HepG2 (cell line): ENCODE measurements around the gene ZCCHC3. TPM values are rescaled to one million over a fixed set of nuclear protein-coding genes. Genes with fewer than 3 reads are reported as not detected.
A peak's percentile ranks its signal among the peaks of the same experiment; 100 is the strongest.

Experiments
- ATAC-seq: fragments of 200-7000 bp; cut with Tn5 transposase; 3 replicates; pipeline ENCODE4 v1.9.1; 2020; ENCODE audit warnings: mild to moderate bottlenecking, moderate library complexity
- BruUV-seq: library from RNA; stranded (reverse); fragments of 400-500 nt; replicated peaks from 2 replicates; lab custom pipeline; 2021; lab: Mats Ljungman, UMichigan
- CTCF ChIA-PET: fragments of 300-600 bp; formaldehyde crosslinking; extraction: SDS; loops from one replicate; lab custom pipeline; 2021; ENCODE audit warnings: low total read pairs, inconsistent platforms, low intra/inter-chr PET ratio; lab: Yijun Ruan, JAX
- POLR2A ChIA-PET: fragments of 350-600 bp; sonication (Branson Sonifier 250); formaldehyde crosslinking; loops from one replicate; lab custom pipeline; 2020; ENCODE audit warnings: antibody characterized with exemption, inconsistent platforms; lab: Yijun Ruan, JAX
- DNase-seq: peaks from one replicate; pipeline ENCODE4 v3.0.0-alpha.2; 2015; ENCODE audit warnings: low spot score
- FAIRE-seq: peaks from 3 replicates; lab custom pipeline; 2011; peaks lifted over from hg19 to GRCh38; lab: Jason Lieb, UNC
- H2AFZ ChIP-seq: one replicate; pipeline ENCODE4 v1.6.1; 2011; ENCODE audit warnings: low read length, inconsistent platforms
- H3K27ac ChIP-seq: fragments of 300-600 bp; 3 replicates; pipeline ENCODE4 v1.8.0; 2011; ENCODE audit warnings: mixed run types, mild to moderate bottlenecking, mixed read lengths, low read length, inconsistent platforms; ENCODE audit not compliant: insufficient read depth; ENCODE audit errors: extremely low read length
- H3K27me3 ChIP-seq, 2 experiments: fragments of 200-600 bp in 1 of 2; 2 replicates in 1 of 2; 3 replicates in 1 of 2; pipeline versions ENCODE4 v1.6.0 to v1.8.0; 2011; ENCODE audit warnings: low read length in 2 of 2, mild to moderate bottlenecking in 2 of 2, moderate library complexity in 2 of 2, inconsistent platforms in 1 of 2; ENCODE audit not compliant: insufficient read depth in 2 of 2, control insufficient read depth in 1 of 2
- H3K36me3 ChIP-seq, 2 experiments: fragments of 200-600 bp in 1 of 2; replicated peaks in 1 of 2; 2 replicates in 1 of 2; 3 replicates in 1 of 2; pipeline versions ENCODE4 v1.5.1 to v1.8.0; 2011; ENCODE audit warnings: low read length in 2 of 2, inconsistent platforms in 1 of 2; ENCODE audit not compliant: insufficient read depth in 2 of 2, control insufficient read depth in 1 of 2
- H3K4me1 ChIP-seq: 2 replicates; pipeline ENCODE4 v1.5.1; 2012; ENCODE audit warnings: low read length, inconsistent platforms; ENCODE audit not compliant: insufficient read depth
- H3K4me2 ChIP-seq: 2 replicates; pipeline ENCODE4 v1.6.0; 2011; ENCODE audit warnings: low read depth, low read length, inconsistent platforms
- H3K4me3 ChIP-seq, 3 experiments: fragments of 200-600 bp in 1 of 3; sonication (generic), shearing (Covaris generic) in 1 of 3; replicated peaks in 1 of 3; 2 replicates each; pipeline ENCODE4 v1.5.1; 2011 to 2016; ENCODE audit warnings: low read length in 3 of 3, inconsistent platforms in 2 of 3, low read depth in 2 of 3, mild to moderate bottlenecking in 2 of 3, control low read depth in 1 of 3, mixed read lengths in 1 of 3; ENCODE audit not compliant: insufficient read depth in 1 of 3
- H3K79me2 ChIP-seq: one replicate; pipeline ENCODE4 v1.6.1; 2011; ENCODE audit warnings: low read length, inconsistent platforms; ENCODE audit not compliant: insufficient read depth
- H3K9ac ChIP-seq: 2 replicates; pipeline ENCODE4 v1.6.0; 2011; ENCODE audit warnings: mild to moderate bottlenecking, low read depth, low read length, inconsistent platforms; ENCODE audit not compliant: insufficient read depth
- H3K9me3 ChIP-seq: 2 replicates; pipeline ENCODE4 v1.5.1; 2012; ENCODE audit warnings: mild to moderate bottlenecking, low read length
- H4K20me1 ChIP-seq: 2 replicates; pipeline ENCODE4 v1.6.0; 2011; ENCODE audit warnings: inconsistent platforms, mild to moderate bottlenecking, low read length, moderate library complexity; ENCODE audit not compliant: insufficient read depth
- ISX ChIP-seq: sonication (generic); formaldehyde crosslinking; conservative IDR thresholded peaks from 2 replicates; pipeline ENCODE4 v1.5.0; 2020; ENCODE audit warnings: missing genetic modification reagents
- KDM1A ChIP-seq: IDR thresholded peaks from 2 replicates; pipeline ENCODE4 v1.6.1; 2016; ENCODE audit warnings: missing compliant biosample characterization
- MBD4 ChIP-seq: IDR thresholded peaks from 2 replicates; pipeline ENCODE4 v1.6.1; 2012; ENCODE audit warnings: low read length, inconsistent platforms, borderline replicate concordance
- NCOR1 ChIP-seq: fragments of 200-600 bp; sonication (generic); IDR thresholded peaks from 2 replicates; pipeline ENCODE4 v1.7.0; 2017; ENCODE audit warnings: antibody characterized with exemption, low read length, borderline replicate concordance
- PRDM4 ChIP-seq: sonication (generic); formaldehyde crosslinking; IDR thresholded peaks from 2 replicates; pipeline ENCODE4 v1.9.0; 2021; ENCODE audit warnings: missing genetic modification reagents, borderline replicate concordance
- TEAD3 ChIP-seq: optimal IDR thresholded peaks from 2 replicates; pipeline ENCODE3; 2016; ENCODE audit warnings: borderline replicate concordance
- ZBTB39 ChIP-seq: sonication (generic); formaldehyde crosslinking; IDR thresholded peaks from 2 replicates; pipeline ENCODE4 v1.5.0; 2020; ENCODE audit warnings: missing genetic modification reagents
- ZFY ChIP-seq: sonication (generic); formaldehyde crosslinking; IDR thresholded peaks from 2 replicates; pipeline ENCODE4 v1.4.0; 2020; ENCODE audit warnings: missing genetic modification reagents
- ZNF138 ChIP-seq: sonication (generic); formaldehyde crosslinking; IDR thresholded peaks from 2 replicates; pipeline ENCODE4 v1.5.0; 2020; ENCODE audit warnings: mild to moderate bottlenecking, low read depth, missing genetic modification reagents
- ZNF143 ChIP-seq: sonication (generic); formaldehyde crosslinking; IDR thresholded peaks from 2 replicates; pipeline ENCODE4 v1.4.0; 2020; ENCODE audit warnings: missing genetic modification reagents
- ZNF354B ChIP-seq: sonication (generic); formaldehyde crosslinking; IDR thresholded peaks from 2 replicates; pipeline ENCODE4 v1.8.0; 2022; ENCODE audit warnings: mild to moderate bottlenecking, missing genetic modification reagents
- ZNF83 ChIP-seq: sonication (generic); formaldehyde crosslinking; IDR thresholded peaks from 2 replicates; pipeline ENCODE4 v1.4.0; 2020; ENCODE audit warnings: missing genetic modification reagents, mild to moderate bottlenecking, borderline replicate concordance
- WGBS: methylation state at CpG from one replicate; pipeline ENCODE4 v1.1.6; 2017; ENCODE audit warnings: low lambda C conversion rate; 5-methylcytosine and 5-hydroxymethylcytosine counted together
- in situ Hi-C: cut with HindIII; loops from 2 replicates; pipeline ENCODE4 v1.10.0; 2017; ENCODE audit warnings: low pct_unique_long_range_greater_than_20kb; ENCODE audit not compliant: extremely low pct_ligation_motif_present
- intact Hi-C: fragments of 100-400 bp; cut with micrococcal nuclease; formaldehyde crosslinking; loops from one replicate; pipeline ENCODE4 v1.10.0; 2022; ENCODE audit not compliant: unreplicated experiment
- polyA plus RNA-seq, 8 experiments: library from polyadenylated mRNA; depleted of rRNA in 3 of 8; stranded (reverse) in 7 of 8; unstranded in 1 of 8; fragments of >200 nt; fragmentation: Illumina TruSeq in 4 of 8; extraction: Trizol in 4 of 8; gene quantifications; 2 replicates each; pipeline versions ENCODE4 v1.2.1 to v1.2.3, GENCODE V29; 2011 to 2016; ENCODE audit warnings: low read depth in 4 of 8, missing spikeins in 1 of 8, mixed read lengths in 1 of 8; ENCODE audit not compliant: insufficient read depth in 1 of 8
- total RNA-seq, 5 experiments: library from RNA; depleted of rRNA; stranded (reverse); fragments of >200 nt; fragmentation: Illumina TruSeq; extraction: Trizol; gene quantifications; 2 replicates each; pipeline ENCODE4 v1.2.3, GENCODE V29; 2016; ENCODE audit warnings: low read depth in 1 of 5
- TF ChIP-seq, protein P1 (sequence below): sonication (generic); formaldehyde crosslinking; IDR thresholded peaks from 2 replicates; pipeline ENCODE4 v1.4.0; 2020; ENCODE audit warnings: mild to moderate bottlenecking, missing genetic modification reagents, borderline replicate concordance
- TF ChIP-seq, protein P2 (sequence below): IDR thresholded peaks from 2 replicates; pipeline ENCODE4 v1.6.1; 2018; ENCODE audit warnings: missing genetic modification reagents

Gene ZCCHC3
- total and polyA plus RNA-seq, 2 of the 13 experiments (the other 11 are each of a cell fraction or from before 2014, with no cell fraction given): 46.6 to 63.0 TPM

GRCh38 chr20:326645-327185 is 29.3 kb downstream of the ZCCHC3 start:
- in situ Hi-C loops: no loop called here
- H3K4me1 ChIP-seq: peaks cover 46% of the 10 kb centered on the region
- TSS peak; percentile 36 for BruUV-seq
- H3K27me3 ChIP-seq: no peaks in the 10 kb centered on the region; a peak in 1 of 5 replicates
- peak overlapping the region; percentile 94 for H3K27ac ChIP-seq
- CTCF ChIA-PET: no interaction called here
- POLR2A ChIA-PET: interaction anchor here (1.1 to 5.6 kb wide), 5 partner anchors 11 to 54 kb away, joined by 3 to 107 read pairs (median 37); partner anchors contain the start of genes NRSN2, TRIB3 and ZCCHC3
- peaks cover 29% of the 10 kb centered on the region for H3K79me2 ChIP-seq
- peaks cover 37% of the 10 kb centered on the region for H4K20me1 ChIP-seq
- FAIRE-seq: no peak
- H3K36me3 ChIP-seq: peaks cover 4 to 9% of the 10 kb centered on the region in 2 experiments; a peak in 2 of 5 replicates
- H2AFZ ChIP-seq: no peak overlapping the region
- no peaks in the 10 kb centered on the region for H3K9me3 ChIP-seq
- intact Hi-C loops: loop anchor here (1.0 kb wide), 1 partner anchor 29 kb away; the partner anchor contains the start of gene ZCCHC3
- H3K4me3 ChIP-seq: peak overlapping the region; percentile 62 to 96 (median 93)
- under 1% methylated on average over 24 of the region's 38 CpGs for WGBS
- H3K9ac ChIP-seq: peak overlapping the region; percentile 94
- peak; percentile 25 for ATAC-seq
- no peak for DNase-seq
- H3K4me2 ChIP-seq: peak overlapping the region; percentile 92
- TF ChIP-seq KDM1A (CRISPR knock-in tag) (no peak), ISX (CRISPR knock-in tag) (no peak), ZNF143 (no peak), ZFY (no peak), ZNF138 (CRISPR knock-in tag) (no peak), NCOR1 (no peak), ZNF83 (CRISPR knock-in tag) (no peak), ZBTB39 (CRISPR knock-in tag) (no peak), PRDM4 (CRISPR knock-in tag) (no peak), TEAD3 (peak; percentile 62), MBD4 (no peak), ZNF354B (CRISPR knock-in tag) (no peak)
- TF ChIP-seq, protein P1, sequence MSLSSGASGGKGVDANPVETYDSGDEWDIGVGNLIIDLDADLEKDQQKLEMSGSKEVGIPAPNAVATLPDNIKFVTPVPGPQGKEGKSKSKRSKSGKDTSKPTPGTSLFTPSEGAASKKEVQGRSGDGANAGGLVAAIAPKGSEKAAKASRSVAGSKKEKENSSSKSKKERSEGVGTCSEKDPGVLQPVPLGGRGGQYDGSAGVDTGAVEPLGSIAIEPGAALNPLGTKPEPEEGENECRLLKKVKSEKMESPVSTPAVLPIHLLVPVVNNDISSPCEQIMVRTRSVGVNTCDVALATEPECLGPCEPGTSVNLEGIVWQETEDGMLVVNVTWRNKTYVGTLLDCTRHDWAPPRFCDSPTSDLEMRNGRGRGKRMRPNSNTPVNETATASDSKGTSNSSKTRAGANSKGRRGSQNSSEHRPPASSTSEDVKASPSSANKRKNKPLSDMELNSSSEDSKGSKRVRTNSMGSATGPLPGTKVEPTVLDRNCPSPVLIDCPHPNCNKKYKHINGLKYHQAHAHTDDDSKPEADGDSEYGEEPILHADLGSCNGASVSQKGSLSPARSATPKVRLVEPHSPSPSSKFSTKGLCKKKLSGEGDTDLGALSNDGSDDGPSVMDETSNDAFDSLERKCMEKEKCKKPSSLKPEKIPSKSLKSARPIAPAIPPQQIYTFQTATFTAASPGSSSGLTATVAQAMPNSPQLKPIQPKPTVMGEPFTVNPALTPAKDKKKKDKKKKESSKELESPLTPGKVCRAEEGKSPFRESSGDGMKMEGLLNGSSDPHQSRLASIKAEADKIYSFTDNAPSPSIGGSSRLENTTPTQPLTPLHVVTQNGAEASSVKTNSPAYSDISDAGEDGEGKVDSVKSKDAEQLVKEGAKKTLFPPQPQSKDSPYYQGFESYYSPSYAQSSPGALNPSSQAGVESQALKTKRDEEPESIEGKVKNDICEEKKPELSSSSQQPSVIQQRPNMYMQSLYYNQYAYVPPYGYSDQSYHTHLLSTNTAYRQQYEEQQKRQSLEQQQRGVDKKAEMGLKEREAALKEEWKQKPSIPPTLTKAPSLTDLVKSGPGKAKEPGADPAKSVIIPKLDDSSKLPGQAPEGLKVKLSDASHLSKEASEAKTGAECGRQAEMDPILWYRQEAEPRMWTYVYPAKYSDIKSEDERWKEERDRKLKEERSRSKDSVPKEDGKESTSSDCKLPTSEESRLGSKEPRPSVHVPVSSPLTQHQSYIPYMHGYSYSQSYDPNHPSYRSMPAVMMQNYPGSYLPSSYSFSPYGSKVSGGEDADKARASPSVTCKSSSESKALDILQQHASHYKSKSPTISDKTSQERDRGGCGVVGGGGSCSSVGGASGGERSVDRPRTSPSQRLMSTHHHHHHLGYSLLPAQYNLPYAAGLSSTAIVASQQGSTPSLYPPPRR (CRISPR knock-in tag): no peak
- TF ChIP-seq, protein P2, sequence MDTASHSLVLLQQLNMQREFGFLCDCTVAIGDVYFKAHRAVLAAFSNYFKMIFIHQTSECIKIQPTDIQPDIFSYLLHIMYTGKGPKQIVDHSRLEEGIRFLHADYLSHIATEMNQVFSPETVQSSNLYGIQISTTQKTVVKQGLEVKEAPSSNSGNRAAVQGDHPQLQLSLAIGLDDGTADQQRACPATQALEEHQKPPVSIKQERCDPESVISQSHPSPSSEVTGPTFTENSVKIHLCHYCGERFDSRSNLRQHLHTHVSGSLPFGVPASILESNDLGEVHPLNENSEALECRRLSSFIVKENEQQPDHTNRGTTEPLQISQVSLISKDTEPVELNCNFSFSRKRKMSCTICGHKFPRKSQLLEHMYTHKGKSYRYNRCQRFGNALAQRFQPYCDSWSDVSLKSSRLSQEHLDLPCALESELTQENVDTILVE: no peak
